Loucy (cell line): ENCODE data around the gene DIRAS1.

ENCODE experiments used
- H2AFZ ChIP-seq: fragments of 200-600 bp; sonication (generic); 2 replicates; pipeline ENCODE4 v1.6.0; 2016; ENCODE audit warnings: antibody characterized with exemption, mild to moderate bottlenecking, low read length, moderate library complexity
- H3F3A ChIP-seq: fragments of 200-600 bp; 2 replicates; pipeline ENCODE4 v1.6.0; 2016; ENCODE audit warnings: antibody characterized with exemption, low read depth, mild to moderate bottlenecking
- H3K27me3 ChIP-seq: fragments of 200-600 bp; sonication (generic); 2 replicates; pipeline ENCODE4 v1.6.1; 2014; ENCODE audit warnings: low read length, mild to moderate bottlenecking; ENCODE audit not compliant: insufficient read depth, poor library complexity, severe bottlenecking
- H3K36me3 ChIP-seq: fragments of 200-600 bp; sonication (generic); 2 replicates; pipeline ENCODE4 v1.6.1; 2016; ENCODE audit warnings: low read length; ENCODE audit not compliant: insufficient read depth
- H3K4me1 ChIP-seq: fragments of 200-600 bp; sonication (generic); 2 replicates; pipeline ENCODE4 v1.5.1; 2014; ENCODE audit warnings: low read length, mild to moderate bottlenecking; ENCODE audit not compliant: insufficient read depth, poor library complexity, severe bottlenecking
- H3K4me2 ChIP-seq: fragments of 200-600 bp; sonication (generic); 2 replicates; pipeline ENCODE4 v1.6.0; 2014; ENCODE audit warnings: antibody characterized with exemption, low read length, low read depth, mild to moderate bottlenecking; ENCODE audit not compliant: poor library complexity, severe bottlenecking
- H3K4me3 ChIP-seq: fragments of 200-600 bp; sonication (generic); 2 replicates; pipeline ENCODE4 v1.5.1; 2014; ENCODE audit warnings: low read length, mild to moderate bottlenecking, mixed read lengths; ENCODE audit not compliant: poor library complexity, severe bottlenecking
- H3K79me2 ChIP-seq: fragments of 200-600 bp; sonication (generic); 2 replicates; pipeline ENCODE4 v1.6.1; 2014; ENCODE audit warnings: low read length; ENCODE audit not compliant: insufficient read depth
- H3K9ac ChIP-seq: fragments of 200-600 bp; sonication (generic); 2 replicates; pipeline ENCODE4 v1.6.0; 2014; ENCODE audit warnings: mild to moderate bottlenecking, low read depth, low read length, moderate library complexity; ENCODE audit not compliant: poor library complexity, severe bottlenecking
- H3K9me2 ChIP-seq: fragments of 200-600 bp; sonication (generic); replicated peaks from 2 replicates; pipeline ENCODE4 v1.6.1; 2016; ENCODE audit warnings: low read depth, low read length, mixed read lengths
- H3K9me3 ChIP-seq: fragments of 200-600 bp; sonication (generic); 2 replicates; pipeline ENCODE4 v1.6.1; 2014; ENCODE audit warnings: mild to moderate bottlenecking, antibody characterized with exemption, low read length, low read depth; ENCODE audit not compliant: insufficient read depth
- H4K20me1 ChIP-seq: fragments of 200-600 bp; sonication (generic); 2 replicates; pipeline ENCODE4 v1.6.0; 2014; ENCODE audit warnings: antibody characterized with exemption, low read length, mild to moderate bottlenecking; ENCODE audit not compliant: insufficient read depth, poor library complexity, severe bottlenecking
- CTCF ChIP-seq: fragments of 200-600 bp; sonication (generic); conservative IDR thresholded peaks from 2 replicates; pipeline ENCODE4 v1.5.1; 2014; ENCODE audit warnings: mild to moderate bottlenecking, antibody characterized with exemption, low read length
- EZH2phosphoT487 ChIP-seq: fragments of 200-600 bp; IDR thresholded peaks from 2 replicates; pipeline ENCODE4 v1.6.1; 2018; ENCODE audit warnings: antibody characterized with exemption, mild to moderate bottlenecking, moderate library complexity, borderline replicate concordance

DIRAS1 gene

GRCh38 chr19:2703691-2704216, 17.4 kb downstream of the DIRAS1 start:
- H3K36me3 ChIP-seq: no peaks in the 10 kb centered on the region
- H3F3A ChIP-seq: no peaks in the 10 kb centered on the region; the same call in 1 of the 2 replicates
- TF ChIP-seq CTCF: no peak
- H3K27me3 ChIP-seq: peaks cover 4% of the 10 kb centered on the region
- H3K9me3 ChIP-seq: no peaks in the 10 kb centered on the region
- H2AFZ ChIP-seq: no peak overlapping the region
- no peaks in the 10 kb centered on the region for H4K20me1 ChIP-seq
- no peak overlapping the region for H3K4me2 ChIP-seq
- H3K79me2 ChIP-seq: no peaks in the 10 kb centered on the region
- H3K9ac ChIP-seq: no peak overlapping the region
- H3K4me1 ChIP-seq: peaks cover 6% of the 10 kb centered on the region
- no peaks in the 10 kb centered on the region for H3K9me2 ChIP-seq
- no peak overlapping the region for H3K4me3 ChIP-seq

- peaks cover 3% of the 10 kb centered on the region; the same call in 1 of the 2 replicates for H3F3A ChIP-seq
- no peaks in the 10 kb centered on the region for H3K79me2 ChIP-seq
- H3K4me2 ChIP-seq: no peak overlapping the region
- no peaks in the 10 kb centered on the region for H3K36me3 ChIP-seq
- peak overlapping the region; percentile 6 for H3K4me3 ChIP-seq
- H3K9me2 ChIP-seq: no peaks in the 10 kb centered on the region
- H4K20me1 ChIP-seq: no peaks in the 10 kb centered on the region
- H3K27me3 ChIP-seq: peaks cover 4% of the 10 kb centered on the region
- no peak overlapping the region for H3K9ac ChIP-seq
- H3K4me1 ChIP-seq: peaks cover 6% of the 10 kb centered on the region
- H3K9me3 ChIP-seq: no peaks in the 10 kb centered on the region
- no peak overlapping the region for H2AFZ ChIP-seq
- no peak for TF ChIP-seq EZH2phosphoT487
- TF ChIP-seq CTCF: no peak
These were observed 18.1 kb downstream of the DIRAS1 start for GRCh38 chr19:2703077-2703437.

- Histone ChIP-seq H3K4me1 (peaks cover 6% of the 10 kb centered on the region), H3K79me2 (no peaks in the 10 kb centered on the region), H3K9me2 (no peaks in the 10 kb centered on the region), H4K20me1 (no peaks in the 10 kb centered on the region), H3K4me2 (peak within 1 kb of the TSS; percentile 78), H2AFZ (peak within 1 kb of the TSS; percentile 83), H3K36me3 (no peaks in the 10 kb centered on the region), H3K4me3 (peak within 1 kb of the TSS; percentile 74), H3K9ac (peak within 1 kb of the TSS; percentile 64), H3K27me3 (peaks cover 4% of the 10 kb centered on the region), H3F3A (peaks cover 3% of the 10 kb centered on the region; the same call in 1 of the 2 replicates), H3K9me3 (no peaks in the 10 kb centered on the region)
- TF ChIP-seq EZH2phosphoT487 (no peak), CTCF (no peak)
These were observed 18.7 kb downstream of the DIRAS1 start, which contains the start of gene GNG7 for GRCh38 chr19:2702170-2703076. Gene GNG7, minus strand, starts transcription at chr19:2702694. Its CDS starts 182,006 bp downstream, at chr19:2520688.
